ENCODE data around the gene SELENOW. TPM values are rescaled to one million over a fixed set of nuclear protein-coding genes. Genes with fewer than 3 reads are reported as not detected.

SELENOW gene
- total RNA-seq, 1 donor from 2014 or later = 351 TPM

GRCh38 chr19:47820410-47820809, 41.9 kb downstream of the SELENOW start:
- no peak overlapping the region for H3K27ac Mint-ChIP-seq (ENCODE audit: unreplicated experiment)
- H3K4me3 Mint-ChIP-seq (ENCODE audit: unreplicated experiment) = no peak overlapping the region
- H3K9me3 Mint-ChIP-seq (ENCODE audit: low read depth) = no peaks in the 10 kb centered on the region
- no peak for DNase-seq (ENCODE audit: low spot score)
- no peaks in the 10 kb centered on the region for H3K4me1 Mint-ChIP-seq (ENCODE audit: low read depth)
- H3K36me3 Mint-ChIP-seq (ENCODE audit: low read depth) = no peaks in the 10 kb centered on the region
- H3K27me3 Mint-ChIP-seq (ENCODE audit: low read depth) = peaks cover 42% of the 10 kb centered on the region
- TF ChIP-seq CTCF (IDR thresholded peaks at IDR 0.05) = no peak

GRCh38 chr19:47821460-47822020, 43.0 kb downstream of the SELENOW start, which contains the start of gene CRX:
Gene CRX, plus strand, starts transcription at chr19:47821937. Its CDS starts 12,507 bp downstream, at chr19:47834444.
- Mint-ChIP-seq H3K4me3 (ENCODE audit: unreplicated experiment) (no peak within 1 kb of the TSS), H3K4me1 (ENCODE audit: low read depth) (no peaks in the 10 kb centered on the region), H3K9me3 (ENCODE audit: low read depth) (no peaks in the 10 kb centered on the region), H3K27ac (ENCODE audit: unreplicated experiment) (no peak within 1 kb of the TSS), H3K27me3 (ENCODE audit: low read depth) (peaks cover 42% of the 10 kb centered on the region), H3K36me3 (ENCODE audit: low read depth) (no peaks in the 10 kb centered on the region)
- no peak for TF ChIP-seq CTCF (IDR thresholded peaks at IDR 0.05)
- DNase-seq (ENCODE audit: low spot score) = no peak

GRCh38 chr19:47824396-47824795, 45.9 kb downstream of the SELENOW start:
- H3K27ac Mint-ChIP-seq (ENCODE audit: unreplicated experiment) = no peak overlapping the region
- DNase-seq (ENCODE audit: low spot score) = no peak
- H3K9me3 Mint-ChIP-seq (ENCODE audit: low read depth) = peaks cover 7% of the 10 kb centered on the region
- no peak overlapping the region for H3K4me3 Mint-ChIP-seq (ENCODE audit: unreplicated experiment)
- TF ChIP-seq CTCF (IDR thresholded peaks at IDR 0.05) = no peak
- H3K27me3 Mint-ChIP-seq (ENCODE audit: low read depth) = peaks cover 32% of the 10 kb centered on the region
- no peaks in the 10 kb centered on the region for H3K4me1 Mint-ChIP-seq (ENCODE audit: low read depth)
- peaks cover 3% of the 10 kb centered on the region for H3K36me3 Mint-ChIP-seq (ENCODE audit: low read depth)

- Mint-ChIP-seq H3K27ac (ENCODE audit: unreplicated experiment) (no peak overlapping the region), H3K36me3 (ENCODE audit: low read depth) (peaks cover 3% of the 10 kb centered on the region), H3K4me3 (ENCODE audit: unreplicated experiment) (no peak overlapping the region), H3K27me3 (ENCODE audit: low read depth) (peaks cover 12% of the 10 kb centered on the region), H3K4me1 (ENCODE audit: low read depth) (no peaks in the 10 kb centered on the region), H3K9me3 (ENCODE audit: low read depth) (peaks cover 7% of the 10 kb centered on the region)
- no peak for TF ChIP-seq CTCF (IDR thresholded peaks at IDR 0.05)
- DNase-seq (ENCODE audit: low spot score) = no peak
Measured at GRCh38 chr19:47826800-47827199, 48.3 kb downstream of the SELENOW start.

- Mint-ChIP-seq H3K4me3 (ENCODE audit: unreplicated experiment) (no peak overlapping the region), H3K36me3 (ENCODE audit: low read depth) (no peaks in the 10 kb centered on the region), H3K9me3 (ENCODE audit: low read depth) (no peaks in the 10 kb centered on the region), H3K27me3 (ENCODE audit: low read depth) (peaks cover 5% of the 10 kb centered on the region), H3K4me1 (ENCODE audit: low read depth) (no peaks in the 10 kb centered on the region), H3K27ac (ENCODE audit: unreplicated experiment) (no peak overlapping the region)
- no peak for DNase-seq (ENCODE audit: low spot score)
- TF ChIP-seq CTCF (IDR thresholded peaks at IDR 0.05) = no peak
Measured at GRCh38 chr19:47832723-47833122, 54.2 kb downstream of the SELENOW start.

Other genes with a start within 250 kb of the SELENOW start
- not detected in 3 replicates for gene ZNF541, start 205.6 kb upstream of the SELENOW start, total RNA-seq
- gene BICRA, start 169.6 kb upstream of the SELENOW start, total RNA-seq = 13.2 to 14.4 TPM (median 13.4 TPM) in 3 replicates
- gene EHD2, start 65.3 kb upstream of the SELENOW start, total RNA-seq = 304 to 497 TPM (median 493 TPM) in 3 replicates
- 91.7 to 122 TPM (median 108 TPM) in 3 replicates for gene NOP53, start 33.2 kb upstream of the SELENOW start, total RNA-seq
- not detected in 3 replicates for gene TPRX1, start 25.8 kb downstream of the SELENOW start, total RNA-seq
- gene CRX, start 43.2 kb downstream of the SELENOW start, total RNA-seq = not detected in 3 replicates
- gene TPRX2, start 80.5 kb downstream of the SELENOW start, total RNA-seq = not detected in 3 replicates
- not detected in 3 replicates for gene SULT2A1, start 107.6 kb downstream of the SELENOW start, total RNA-seq
- gene BSPH1, start 213.5 kb downstream of the SELENOW start, total RNA-seq = not detected in 3 replicates
- not detected in 3 replicates for gene ELSPBP1, start 215.9 kb downstream of the SELENOW start, total RNA-seq